WTC11 (cell line): ENCODE data around the gene ADGRF1. TPM values are rescaled to one million over a fixed set of nuclear protein-coding genes. Genes with fewer than 3 reads are reported as not detected.
A peak's percentile ranks its signal among the peaks of the same experiment; 100 is the strongest.

Experiments used
- ATAC-seq: fragments of 200-7000 bp; cut with Tn5 transposase; 2 replicates; pipeline ENCODE4 v1.10.0; 2021; ENCODE audit warnings: mild to moderate bottlenecking, moderate library complexity
- CTCF ChIA-PET: fragments of 300-600 bp; sonication (Branson Sonifier 250); formaldehyde crosslinking; loops from one replicate; lab custom pipeline; 2021; ENCODE audit warnings: antibody characterized with exemption; lab: Charles Lee
- POLR2A ChIA-PET: fragments of 350-600 bp; sonication (Branson Sonifier 250); formaldehyde crosslinking; loops from one replicate; lab custom pipeline; 2021; ENCODE audit warnings: antibody characterized with exemption; lab: Charles Lee
- DNase-seq: peaks from one replicate; pipeline ENCODE4 v3.0.0; 2021; ENCODE audit warnings: low spot score
- H3K27ac Mint-ChIP-seq: 2 replicates; pipeline ENCODE4 v1.8.0; 2021; ENCODE audit warnings: mixed read lengths
- H3K27me3 Mint-ChIP-seq: 2 replicates; pipeline ENCODE4 v1.8.0; 2021; ENCODE audit warnings: low read depth, mild to moderate bottlenecking, moderate library complexity, mixed read lengths
- H3K36me3 Mint-ChIP-seq: 2 replicates; pipeline ENCODE4 v1.8.0; 2021; ENCODE audit warnings: mixed read lengths
- H3K4me1 Mint-ChIP-seq: 2 replicates; pipeline ENCODE4 v1.8.0; 2022; ENCODE audit warnings: mixed read lengths
- H3K4me3 Mint-ChIP-seq: 2 replicates; pipeline ENCODE4 v1.8.0; 2021; ENCODE audit warnings: mild to moderate bottlenecking, moderate library complexity, mixed read lengths
- H3K9me3 Mint-ChIP-seq: 2 replicates; pipeline ENCODE4 v1.8.0; 2021; ENCODE audit warnings: mixed read lengths
- CBFB ChIP-seq: sonication (generic); formaldehyde crosslinking; IDR thresholded peaks from 2 replicates; pipeline ENCODE4 v1.8.1; 2022; ENCODE audit warnings: mild to moderate bottlenecking, low read depth, missing genetic modification reagents
- CREB1 ChIP-seq: sonication (generic); formaldehyde crosslinking; IDR thresholded peaks from 2 replicates; pipeline ENCODE4 v1.8.0; 2023; ENCODE audit warnings: mild to moderate bottlenecking, missing genetic modification reagents
- ELF4 ChIP-seq: sonication (generic); formaldehyde crosslinking; IDR thresholded peaks from 2 replicates; pipeline ENCODE4 v1.8.1; 2022; ENCODE audit warnings: low read depth, mild to moderate bottlenecking, moderate library complexity, missing genetic modification reagents
- EMX1 ChIP-seq: fragments of 250-450 bp; sonication (Bioruptor Pico); IDR thresholded peaks from 2 replicates; pipeline ENCODE4 v1.8.0; 2021; ENCODE audit warnings: mild to moderate bottlenecking
- FOXK1 ChIP-seq: sonication (generic); formaldehyde crosslinking; IDR thresholded peaks from 2 replicates; pipeline ENCODE4 v1.8.0; 2022; ENCODE audit warnings: mild to moderate bottlenecking, moderate library complexity, missing genetic modification reagents
- FOXP1 ChIP-seq: sonication (generic); formaldehyde crosslinking; IDR thresholded peaks from 2 replicates; pipeline ENCODE4 v1.8.0; 2022; ENCODE audit warnings: missing genetic modification reagents, mild to moderate bottlenecking, moderate library complexity, borderline replicate concordance
- GABPB1 ChIP-seq: sonication (generic); formaldehyde crosslinking; IDR thresholded peaks from 2 replicates; pipeline ENCODE4 v1.8.1; 2023; ENCODE audit warnings: mild to moderate bottlenecking, missing genetic modification reagents
- GRHL2 ChIP-seq: fragments of 250-450 bp; sonication (Bioruptor Pico); IDR thresholded peaks from 2 replicates; pipeline ENCODE4 v1.8.0; 2022; ENCODE audit warnings: mild to moderate bottlenecking, moderate library complexity; ENCODE audit not compliant: insufficient replicate concordance, severe bottlenecking
- JAZF1 ChIP-seq: fragments of 250-450 bp; sonication (Bioruptor Pico); IDR thresholded peaks from 2 replicates; pipeline ENCODE4 v1.9.0; 2021; ENCODE audit warnings: moderate library complexity, mild to moderate bottlenecking, inconsistent platforms
- KAT7 ChIP-seq: sonication (generic); formaldehyde crosslinking; IDR thresholded peaks from 2 replicates; pipeline ENCODE4 v1.8.1; 2023; ENCODE audit warnings: missing genetic modification reagents, mild to moderate bottlenecking, borderline replicate concordance
- MLX ChIP-seq: sonication (generic); formaldehyde crosslinking; IDR thresholded peaks from 2 replicates; pipeline ENCODE4 v1.8.1; 2023; ENCODE audit warnings: mild to moderate bottlenecking, missing genetic modification reagents, moderate library complexity
- MYBL2 ChIP-seq: sonication (generic); formaldehyde crosslinking; IDR thresholded peaks from 2 replicates; pipeline ENCODE4 v1.8.1; 2023; ENCODE audit warnings: mild to moderate bottlenecking, moderate library complexity, missing genetic modification reagents
- NFATC4 ChIP-seq: fragments of 250-450 bp; sonication (Bioruptor Pico); IDR thresholded peaks from 2 replicates; pipeline ENCODE4 v1.9.0; 2021; ENCODE audit warnings: mild to moderate bottlenecking
- NFE2L1 ChIP-seq: sonication (generic); formaldehyde crosslinking; IDR thresholded peaks from 2 replicates; pipeline ENCODE4 v1.8.1; 2023; ENCODE audit warnings: missing genetic modification reagents
- NR3C1 ChIP-seq: sonication (generic); formaldehyde crosslinking; conservative IDR thresholded peaks from 2 replicates; pipeline ENCODE4 v1.8.1; 2023; ENCODE audit warnings: low read depth, mild to moderate bottlenecking, missing genetic modification reagents
- PREB ChIP-seq: sonication (generic); formaldehyde crosslinking; IDR thresholded peaks from 2 replicates; pipeline ENCODE4 v1.8.1; 2022; ENCODE audit warnings: mild to moderate bottlenecking, missing genetic modification reagents, moderate library complexity, borderline replicate concordance
- RELA ChIP-seq: sonication (generic); formaldehyde crosslinking; IDR thresholded peaks from 2 replicates; pipeline ENCODE4 v1.8.1; 2022; ENCODE audit warnings: missing genetic modification reagents, mild to moderate bottlenecking, borderline replicate concordance
- SOX15 ChIP-seq: fragments of 250-450 bp; sonication (Bioruptor Pico); IDR thresholded peaks from 2 replicates; pipeline ENCODE4 v1.9.0; 2021; ENCODE audit warnings: mild to moderate bottlenecking
- TCF7 ChIP-seq: sonication (generic); formaldehyde crosslinking; IDR thresholded peaks from 2 replicates; pipeline ENCODE4 v1.8.0; 2022; ENCODE audit warnings: mild to moderate bottlenecking, low read depth, missing genetic modification reagents, moderate library complexity
- TEAD1 ChIP-seq: sonication (generic); formaldehyde crosslinking; IDR thresholded peaks from 2 replicates; pipeline ENCODE4 v1.8.0; 2022; ENCODE audit warnings: mild to moderate bottlenecking, missing genetic modification reagents
- TEAD4 ChIP-seq: sonication (generic); formaldehyde crosslinking; IDR thresholded peaks from 2 replicates; pipeline ENCODE4 v1.8.0; 2022; ENCODE audit warnings: mild to moderate bottlenecking, missing genetic modification reagents
- TP53 ChIP-seq: sonication (generic); formaldehyde crosslinking; IDR thresholded peaks from 2 replicates; pipeline ENCODE4 v1.8.1; 2023; ENCODE audit warnings: mild to moderate bottlenecking, missing genetic modification reagents
- ZNF423 ChIP-seq: fragments of 250-450 bp; sonication (Bioruptor Pico); IDR thresholded peaks from 2 replicates; pipeline ENCODE4 v2.1.2; 2022; ENCODE audit warnings: mild to moderate bottlenecking, moderate library complexity
- total RNA-seq: library from RNA; stranded (reverse); gene quantifications from 3 replicates; pipeline ENCODE4 v1.2.3, GENCODE V29; 2021
- TF ChIP-seq, protein P1 (sequence below): sonication (generic); formaldehyde crosslinking; IDR thresholded peaks from 2 replicates; pipeline ENCODE4 v1.8.0; 2022; ENCODE audit warnings: mild to moderate bottlenecking, missing genetic modification reagents
- TF ChIP-seq, protein P2 (sequence below): fragments of 250-450 bp; sonication (Bioruptor Pico); IDR thresholded peaks from 2 replicates; pipeline ENCODE4 v1.8.0; 2021; ENCODE audit warnings: mild to moderate bottlenecking

ADGRF1 gene
- total RNA-seq, 1 experiment from 2014 or later = 0.26 TPM

GRCh38 chr6:47019941-47020340 lies 22.2 kb downstream of the ADGRF1 start:
- Mint-ChIP-seq H3K4me1 (peaks cover 9% of the 10 kb centered on the region), H3K36me3 (no peaks in the 10 kb centered on the region), H3K27me3 (no peaks in the 10 kb centered on the region), H3K4me3 (no peak overlapping the region), H3K27ac (no peak overlapping the region), H3K9me3 (no peaks in the 10 kb centered on the region)
- ATAC-seq = no peak
- no peak for TF ChIP-seq FOXK1 (CRISPR knock-in tag)
- no peak for TF ChIP-seq KAT7
- no peak for TF ChIP-seq TEAD4
- no peak for TF ChIP-seq CREB1 (CRISPR knock-in tag)
- no peak for TF ChIP-seq FOXP1
- no peak for TF ChIP-seq CBFB (CRISPR knock-in tag)
- no peak for TF ChIP-seq MLX
- ChIA-PET CTCF (no interaction called here), POLR2A (no interaction called here)
- DNase-seq = no peak

- ATAC-seq (no peak; the same call in 1 of the 2 replicates), DNase-seq (no peak)
- Mint-ChIP-seq H3K4me3 (no peak overlapping the region), H3K9me3 (0 out of 2 replicates have a peak, but pooled peaks cover 3% of the 10 kb centered on the region), H3K27ac (no peak overlapping the region), H3K36me3 (no peaks in the 10 kb centered on the region), H3K27me3 (no peaks in the 10 kb centered on the region), H3K4me1 (peaks cover 9% of the 10 kb centered on the region)
- POLR2A ChIA-PET = no interaction called here
- CTCF ChIA-PET = interaction anchor here (1.7 kb wide), 1 partner anchor 168 kb away, joined by 5 read pairs; no protein-coding TSS in a partner anchor
- TF ChIP-seq PREB (CRISPR knock-in tag) = no peak
- no peak for TF ChIP-seq MYBL2
- TF ChIP-seq EMX1 (CRISPR knock-in tag) = no peak
- TF ChIP-seq, protein P1, sequence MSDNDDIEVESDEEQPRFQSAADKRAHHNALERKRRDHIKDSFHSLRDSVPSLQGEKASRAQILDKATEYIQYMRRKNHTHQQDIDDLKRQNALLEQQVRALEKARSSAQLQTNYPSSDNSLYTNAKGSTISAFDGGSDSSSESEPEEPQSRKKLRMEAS (CRISPR knock-in tag) = no peak
- no peak for TF ChIP-seq SOX15 (CRISPR knock-in tag)
- TF ChIP-seq TP53 (CRISPR knock-in tag) = no peak
- no peak for TF ChIP-seq GRHL2 (CRISPR knock-in tag)
- TF ChIP-seq NR3C1 (CRISPR knock-in tag) = no peak
- TF ChIP-seq, protein P2, sequence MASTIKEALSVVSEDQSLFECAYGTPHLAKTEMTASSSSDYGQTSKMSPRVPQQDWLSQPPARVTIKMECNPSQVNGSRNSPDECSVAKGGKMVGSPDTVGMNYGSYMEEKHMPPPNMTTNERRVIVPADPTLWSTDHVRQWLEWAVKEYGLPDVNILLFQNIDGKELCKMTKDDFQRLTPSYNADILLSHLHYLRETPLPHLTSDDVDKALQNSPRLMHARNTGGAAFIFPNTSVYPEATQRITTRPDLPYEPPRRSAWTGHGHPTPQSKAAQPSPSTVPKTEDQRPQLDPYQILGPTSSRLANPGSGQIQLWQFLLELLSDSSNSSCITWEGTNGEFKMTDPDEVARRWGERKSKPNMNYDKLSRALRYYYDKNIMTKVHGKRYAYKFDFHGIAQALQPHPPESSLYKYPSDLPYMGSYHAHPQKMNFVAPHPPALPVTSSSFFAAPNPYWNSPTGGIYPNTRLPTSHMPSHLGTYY = no peak
- TF ChIP-seq NFE2L1 = no peak
- TF ChIP-seq, all 79 proteins: peak for 0
Measured at GRCh38 chr6:47016909-47017308, 25.2 kb downstream of the ADGRF1 start.

GRCh38 chr6:47016261-47016660 lies 25.9 kb downstream of the ADGRF1 start:
- ATAC-seq = no peak; the same call in 1 of the 2 replicates
- H3K27ac Mint-ChIP-seq = peak overlapping the region; percentile 29
- no peaks in the 10 kb centered on the region for H3K27me3 Mint-ChIP-seq
- DNase-seq = no peak
- ChIA-PET CTCF (interaction anchor here (1.7 kb wide), 1 partner anchor 168 kb away, joined by 5 read pairs; no protein-coding TSS in a partner anchor), POLR2A (no interaction called here)
- no peaks in the 10 kb centered on the region for H3K36me3 Mint-ChIP-seq
- H3K9me3 Mint-ChIP-seq = 0 out of 2 replicates have a peak, but pooled peaks cover 3% of the 10 kb centered on the region
- no peak overlapping the region for H3K4me3 Mint-ChIP-seq
- H3K4me1 Mint-ChIP-seq = peaks cover 9% of the 10 kb centered on the region
- TF ChIP-seq SOX15 (CRISPR knock-in tag) (no peak), CREB1 (CRISPR knock-in tag) (no peak), ELF4 (CRISPR knock-in tag) (no peak), ZNF423 (CRISPR knock-in tag) (no peak), MLX (no peak), KAT7 (no peak), NR3C1 (CRISPR knock-in tag) (no peak), GRHL2 (CRISPR knock-in tag) (no peak), FOXK1 (CRISPR knock-in tag) (no peak), NFATC4 (CRISPR knock-in tag) (no peak), JAZF1 (CRISPR knock-in tag) (no peak), RELA (no peak), TEAD1 (CRISPR knock-in tag) (no peak), TCF7 (CRISPR knock-in tag) (no peak), GABPB1 (CRISPR knock-in tag) (no peak)
- TF ChIP-seq, protein P1 (CRISPR knock-in tag) = no peak
- TF ChIP-seq, all 79 proteins: peak for 0
